HEK293T (cell line): ENCODE measurements around the gene TMEM50B.

Source experiments
- CTBP1 ChIP-seq: fragments of 450-650 bp; IDR thresholded peaks from 2 replicates; pipeline ENCODE4 v1.6.1; 2016; ENCODE audit warnings: borderline replicate concordance
- ELF4 ChIP-seq: fragments of 450-650 bp; IDR thresholded peaks from 2 replicates; pipeline ENCODE4 v1.6.1; 2017; ENCODE audit warnings: antibody characterized with exemption
- FOXA1 ChIP-seq: fragments of 450-650 bp; IDR thresholded peaks from 2 replicates; pipeline ENCODE4 v1.6.1; 2016; ENCODE audit warnings: mild to moderate bottlenecking
- FOXK2 ChIP-seq: fragments of 450-650 bp; IDR thresholded peaks from 2 replicates; pipeline ENCODE4 v1.6.1; 2016; ENCODE audit warnings: mild to moderate bottlenecking
- FOXM1 ChIP-seq: fragments of 450-650 bp; IDR thresholded peaks from 2 replicates; pipeline ENCODE4 v1.6.1; 2017; ENCODE audit warnings: mild to moderate bottlenecking, borderline replicate concordance
- HDGF ChIP-seq: fragments of 450-650 bp; IDR thresholded peaks from 2 replicates; pipeline ENCODE4 v1.6.1; 2017; ENCODE audit warnings: antibody characterized with exemption, borderline replicate concordance
- LEF1 ChIP-seq: fragments of 450-650 bp; IDR thresholded peaks from 2 replicates; pipeline ENCODE4 v1.6.1; 2017; ENCODE audit warnings: mild to moderate bottlenecking, borderline replicate concordance
- NFRKB ChIP-seq: fragments of 450-650 bp; IDR thresholded peaks from 2 replicates; pipeline ENCODE4 v1.6.1; 2016; ENCODE audit warnings: mild to moderate bottlenecking, moderate library complexity
- PKNOX1 ChIP-seq: fragments of 450-650 bp; IDR thresholded peaks from 2 replicates; pipeline ENCODE4 v1.6.1; 2016
- SP1 ChIP-seq: fragments of 450-650 bp; IDR thresholded peaks from 2 replicates; pipeline ENCODE4 v1.6.1; 2017
- TARDBP ChIP-seq: fragments of 450-650 bp; IDR thresholded peaks from 2 replicates; pipeline ENCODE4 v1.6.1; 2016
- ZNF384 ChIP-seq: fragments of 450-650 bp; IDR thresholded peaks from 2 replicates; pipeline ENCODE4 v1.6.1; 2016

GRCh38 chr21:33492571-33492970 is 12.8 kb upstream of the TMEM50B start:
- TF ChIP-seq TARDBP = no peak
- TF ChIP-seq ELF4 = no peak
- TF ChIP-seq FOXM1 = no peak
- no peak for TF ChIP-seq FOXA1
- TF ChIP-seq ZNF384 = no peak
- no peak for TF ChIP-seq CTBP1
- TF ChIP-seq SP1 = no peak
- TF ChIP-seq PKNOX1 = no peak
- TF ChIP-seq FOXK2 = no peak
- no peak for TF ChIP-seq LEF1
- no peak for TF ChIP-seq HDGF
- TF ChIP-seq NFRKB = no peak
